ENCODE results near the gene TRIM62.

TRIM62 gene

DNA sequence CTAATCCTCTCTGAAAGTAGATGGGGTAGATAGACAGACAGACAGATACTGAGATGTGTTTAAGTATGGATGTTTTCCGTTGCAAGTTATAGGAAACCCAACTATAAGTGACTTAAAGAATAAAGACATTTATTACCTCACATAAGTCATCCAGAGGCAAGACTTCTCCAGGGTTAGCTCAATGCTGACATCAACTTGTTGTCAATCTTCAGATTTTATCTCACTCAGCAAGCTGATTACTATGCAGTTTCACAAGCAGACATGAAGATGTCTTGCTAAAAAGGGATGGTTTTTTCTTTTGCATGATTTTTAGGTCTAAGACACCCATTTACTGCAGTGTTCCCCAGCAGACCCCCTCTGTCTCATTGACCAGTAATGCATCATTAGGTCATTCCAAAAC is 43.7 kb upstream of the TRIM62 start:
- H3K4me3 ChIP-seq (ENCODE audit: low read length, poor library complexity, severe bottlenecking), result no peak overlapping the region
- TF ChIP-seq, protein P1, sequence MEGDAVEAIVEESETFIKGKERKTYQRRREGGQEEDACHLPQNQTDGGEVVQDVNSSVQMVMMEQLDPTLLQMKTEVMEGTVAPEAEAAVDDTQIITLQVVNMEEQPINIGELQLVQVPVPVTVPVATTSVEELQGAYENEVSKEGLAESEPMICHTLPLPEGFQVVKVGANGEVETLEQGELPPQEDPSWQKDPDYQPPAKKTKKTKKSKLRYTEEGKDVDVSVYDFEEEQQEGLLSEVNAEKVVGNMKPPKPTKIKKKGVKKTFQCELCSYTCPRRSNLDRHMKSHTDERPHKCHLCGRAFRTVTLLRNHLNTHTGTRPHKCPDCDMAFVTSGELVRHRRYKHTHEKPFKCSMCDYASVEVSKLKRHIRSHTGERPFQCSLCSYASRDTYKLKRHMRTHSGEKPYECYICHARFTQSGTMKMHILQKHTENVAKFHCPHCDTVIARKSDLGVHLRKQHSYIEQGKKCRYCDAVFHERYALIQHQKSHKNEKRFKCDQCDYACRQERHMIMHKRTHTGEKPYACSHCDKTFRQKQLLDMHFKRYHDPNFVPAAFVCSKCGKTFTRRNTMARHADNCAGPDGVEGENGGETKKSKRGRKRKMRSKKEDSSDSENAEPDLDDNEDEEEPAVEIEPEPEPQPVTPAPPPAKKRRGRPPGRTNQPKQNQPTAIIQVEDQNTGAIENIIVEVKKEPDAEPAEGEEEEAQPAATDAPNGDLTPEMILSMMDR (conservative IDR thresholded peaks at IDR 0.05; ENCODE audit: low read length), result no peak
- no peak for TF ChIP-seq EZH2phosphoT487 (IDR thresholded peaks at IDR 0.05; ENCODE audit: borderline replicate concordance)
- peaks cover 3% of the 10 kb centered on the region for H3K27me3 ChIP-seq (ENCODE audit: insufficient read depth, low read length, poor library complexity, severe bottlenecking)
- no peaks in the 10 kb centered on the region for H3K9me3 ChIP-seq (ENCODE audit: insufficient read depth, low read depth, low read length)
- no peak overlapping the region for H3K9ac ChIP-seq (ENCODE audit: low read depth, low read length, poor library complexity, severe bottlenecking)
- no peaks in the 10 kb centered on the region for H3K4me1 ChIP-seq (ENCODE audit: insufficient read depth, low read length, poor library complexity, severe bottlenecking)
- no peaks in the 10 kb centered on the region for H3K36me3 ChIP-seq (ENCODE audit: insufficient read depth, low read length)
- no peaks in the 10 kb centered on the region for H3K79me2 ChIP-seq (ENCODE audit: insufficient read depth, low read length)
- H3K9me2 ChIP-seq (replicated peaks; ENCODE audit: low read depth, low read length), result no peaks in the 10 kb centered on the region
- no peak overlapping the region for H3K4me2 ChIP-seq (ENCODE audit: low read depth, low read length, poor library complexity, severe bottlenecking)
- no peaks in the 10 kb centered on the region for H4K20me1 ChIP-seq (ENCODE audit: insufficient read depth, low read length, poor library complexity, severe bottlenecking)
- H2AFZ ChIP-seq (ENCODE audit: low read length), result no peak overlapping the region
- no peaks in the 10 kb centered on the region for H3F3A ChIP-seq (ENCODE audit: low read depth)

DNA sequence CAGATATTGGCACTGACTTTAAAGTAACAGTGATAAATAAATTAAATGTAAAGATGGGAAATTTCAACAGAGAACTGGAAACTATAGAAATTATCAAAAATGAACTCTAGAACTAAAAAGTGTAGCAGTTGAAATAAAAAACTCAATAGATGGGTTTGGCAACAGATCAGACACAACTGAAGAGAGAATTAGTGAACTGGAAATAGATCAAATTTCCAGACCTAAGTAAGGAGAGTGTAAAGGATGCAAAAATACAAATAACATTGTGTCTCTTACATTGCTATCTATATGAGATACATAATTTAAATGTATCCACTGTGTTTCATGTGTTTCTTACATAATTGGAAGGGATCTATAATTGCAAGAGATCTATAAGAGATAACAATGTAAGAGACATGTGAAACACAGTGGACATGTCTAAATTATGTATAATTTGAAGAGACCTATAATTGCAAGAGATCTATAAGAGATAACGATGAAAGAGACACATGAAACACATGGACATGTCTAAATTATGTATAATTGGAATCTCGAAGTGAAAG is 42.4 kb upstream of the TRIM62 start:
- no peaks in the 10 kb centered on the region for H3K79me2 ChIP-seq (ENCODE audit: insufficient read depth, low read length)
- no peaks in the 10 kb centered on the region for H3F3A ChIP-seq (ENCODE audit: low read depth)
- no peak overlapping the region for H3K4me3 ChIP-seq (ENCODE audit: low read length, poor library complexity, severe bottlenecking)
- H3K9me2 ChIP-seq (replicated peaks; ENCODE audit: low read depth, low read length), result no peaks in the 10 kb centered on the region
- no peak overlapping the region for H3K9ac ChIP-seq (ENCODE audit: low read depth, low read length, poor library complexity, severe bottlenecking)
- H3K4me1 ChIP-seq (ENCODE audit: insufficient read depth, low read length, poor library complexity, severe bottlenecking), result peaks cover 2% of the 10 kb centered on the region
- no peaks in the 10 kb centered on the region for H3K36me3 ChIP-seq (ENCODE audit: insufficient read depth, low read length)
- H2AFZ ChIP-seq (ENCODE audit: low read length), result no peak overlapping the region
- H4K20me1 ChIP-seq (ENCODE audit: insufficient read depth, low read length, poor library complexity, severe bottlenecking), result no peaks in the 10 kb centered on the region
- TF ChIP-seq, protein P1 (conservative IDR thresholded peaks at IDR 0.05; ENCODE audit: low read length), result no peak
- no peak for TF ChIP-seq EZH2phosphoT487 (IDR thresholded peaks at IDR 0.05; ENCODE audit: borderline replicate concordance)
- H3K4me2 ChIP-seq (ENCODE audit: low read depth, low read length, poor library complexity, severe bottlenecking), result no peak overlapping the region
- H3K27me3 ChIP-seq (ENCODE audit: insufficient read depth, low read length, poor library complexity, severe bottlenecking), result peaks cover 3% of the 10 kb centered on the region
- H3K9me3 ChIP-seq (ENCODE audit: insufficient read depth, low read depth, low read length), result no peaks in the 10 kb centered on the region

DNA sequence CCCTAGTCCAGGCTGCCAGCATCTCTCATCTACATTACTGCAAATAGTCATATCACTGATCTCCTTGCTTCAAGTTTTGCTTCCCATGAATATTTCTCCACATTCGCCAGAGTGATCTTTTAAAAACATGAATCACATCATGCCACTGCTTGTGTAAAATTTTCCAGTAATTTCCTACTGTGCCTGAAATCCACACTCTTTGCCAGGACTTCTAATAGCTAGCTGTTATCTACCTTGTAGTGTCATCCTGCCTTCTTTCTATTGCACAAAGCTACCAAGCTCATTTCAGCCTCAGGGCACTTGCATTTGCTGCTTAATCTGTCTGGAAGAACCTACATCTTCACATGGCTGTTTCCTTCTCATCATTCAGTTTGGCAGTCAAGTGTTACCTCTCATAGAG is 40.5 kb upstream of the TRIM62 start:
- no peaks in the 10 kb centered on the region for H3F3A ChIP-seq (ENCODE audit: low read depth)
- no peaks in the 10 kb centered on the region for H3K27me3 ChIP-seq (ENCODE audit: insufficient read depth, low read length, poor library complexity, severe bottlenecking)
- peaks cover 6% of the 10 kb centered on the region for H3K4me1 ChIP-seq (ENCODE audit: insufficient read depth, low read length, poor library complexity, severe bottlenecking)
- H3K9me2 ChIP-seq (replicated peaks; ENCODE audit: low read depth, low read length), result no peaks in the 10 kb centered on the region
- no peaks in the 10 kb centered on the region for H3K79me2 ChIP-seq (ENCODE audit: insufficient read depth, low read length)
- H4K20me1 ChIP-seq (ENCODE audit: insufficient read depth, low read length, poor library complexity, severe bottlenecking), result no peaks in the 10 kb centered on the region
- no peak overlapping the region for H3K4me3 ChIP-seq (ENCODE audit: low read length, poor library complexity, severe bottlenecking)
- no peaks in the 10 kb centered on the region for H3K36me3 ChIP-seq (ENCODE audit: insufficient read depth, low read length)
- H2AFZ ChIP-seq (ENCODE audit: low read length), result no peak overlapping the region
- no peak overlapping the region for H3K4me2 ChIP-seq (ENCODE audit: low read depth, low read length, poor library complexity, severe bottlenecking)
- H3K9me3 ChIP-seq (ENCODE audit: insufficient read depth, low read depth, low read length), result no peaks in the 10 kb centered on the region
- TF ChIP-seq EZH2phosphoT487 (IDR thresholded peaks at IDR 0.05; ENCODE audit: borderline replicate concordance), result no peak
- TF ChIP-seq, protein P1 (conservative IDR thresholded peaks at IDR 0.05; ENCODE audit: low read length), result no peak
- H3K9ac ChIP-seq (ENCODE audit: low read depth, low read length, poor library complexity, severe bottlenecking), result no peak overlapping the region

Data from Loucy (cell line).